ENCODE data around the gene SCARB1.

SCARB1 gene

GRCh38 chr12:124837958-124838803, 25.5 kb downstream of the SCARB1 start:
- peak; percentile 99 for DNase-seq (ENCODE audit: low read depth)
- no peak overlapping the region for H3K4me3 ChIP-seq (ENCODE audit: control insufficient read depth, low read depth, low read length)
- no peak for TF ChIP-seq CTCF (conservative IDR thresholded peaks at IDR 0.05; ENCODE audit: control insufficient read depth, insufficient read depth, low read depth, low read length)

DNA sequence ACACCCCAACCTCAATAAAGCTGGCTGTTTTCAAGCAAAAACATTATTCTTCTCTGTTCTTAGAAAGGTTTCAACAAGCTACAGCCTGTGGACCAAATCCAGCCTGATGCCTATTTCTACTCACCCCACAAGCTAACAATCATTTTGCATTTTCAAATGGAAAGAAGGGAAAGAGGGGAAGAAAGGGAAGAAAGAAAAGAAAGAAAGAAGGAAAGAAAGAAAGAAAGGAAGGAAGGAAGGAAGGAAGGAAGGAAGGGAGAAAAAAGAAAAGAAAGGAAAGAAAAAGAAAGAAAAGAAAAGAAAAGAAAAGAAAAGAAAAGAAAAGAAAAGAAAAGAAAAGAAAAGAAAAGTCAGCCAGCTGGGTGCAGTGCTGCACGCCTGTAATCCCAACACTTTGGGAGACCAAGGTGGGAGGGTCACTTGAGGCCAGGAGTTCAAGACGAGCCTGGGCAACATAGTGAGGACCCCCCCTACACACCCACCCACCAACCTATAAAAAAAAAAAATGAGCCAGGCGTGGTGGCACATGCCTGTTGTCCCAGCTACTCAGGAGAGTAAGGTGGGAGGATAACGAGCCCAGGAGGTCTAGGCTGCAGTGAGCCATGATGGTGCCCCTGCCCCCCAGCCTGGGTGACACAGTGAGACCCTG, 26.3 kb downstream of the SCARB1 start:
- no peak for DNase-seq (ENCODE audit: low read depth)
- no peak for TF ChIP-seq CTCF (conservative IDR thresholded peaks at IDR 0.05; ENCODE audit: control insufficient read depth, insufficient read depth, low read depth, low read length)
- no peak overlapping the region for H3K4me3 ChIP-seq (ENCODE audit: control insufficient read depth, low read depth, low read length)

- DNase-seq (ENCODE audit: low read depth) = no peak
- TF ChIP-seq CTCF (conservative IDR thresholded peaks at IDR 0.05; ENCODE audit: control insufficient read depth, insufficient read depth, low read depth, low read length) = no peak
- no peak overlapping the region for H3K4me3 ChIP-seq (ENCODE audit: control insufficient read depth, low read depth, low read length)
These were observed 26.9 kb downstream of the SCARB1 start for GRCh38 chr12:124836759-124837158.

DNA sequence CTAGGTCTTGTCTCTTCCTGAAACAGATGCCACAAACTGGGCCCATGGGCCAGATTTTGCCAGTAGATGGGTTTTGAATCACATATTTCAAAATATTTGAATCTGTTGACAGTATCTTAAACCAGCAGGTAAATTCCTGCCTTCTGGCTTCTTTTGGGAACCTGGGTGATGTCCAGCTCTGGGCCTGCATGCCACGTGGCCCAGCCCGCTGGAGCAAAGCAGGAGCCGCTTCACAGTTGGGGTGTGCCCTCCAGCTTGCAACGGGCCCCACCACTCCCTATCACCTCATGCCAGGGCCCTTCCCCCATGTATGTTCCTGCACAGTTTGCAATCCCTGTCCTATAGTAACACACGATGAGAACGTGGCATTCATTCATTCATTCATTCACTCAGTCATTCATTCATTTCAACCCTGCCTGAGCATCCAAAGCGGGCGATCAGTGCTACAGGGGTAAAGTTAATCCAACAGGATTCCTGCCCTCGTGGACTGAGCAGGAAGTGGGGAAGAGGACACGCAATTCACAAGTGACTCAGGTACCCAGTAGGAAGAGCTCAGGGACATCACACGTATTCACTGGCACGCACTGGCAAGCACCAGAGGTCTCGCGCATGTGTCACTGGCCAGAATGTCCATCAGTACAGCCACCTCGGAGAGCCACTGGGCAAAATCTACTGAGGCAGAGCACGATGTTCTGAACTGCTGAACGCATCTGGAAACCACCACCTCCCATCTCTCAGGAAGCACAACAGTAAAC, 27.8 kb downstream of the SCARB1 start:
- no peak overlapping the region for H3K4me3 ChIP-seq (ENCODE audit: control insufficient read depth, low read depth, low read length)
- DNase-seq (ENCODE audit: low read depth) = no peak
- TF ChIP-seq CTCF (conservative IDR thresholded peaks at IDR 0.05; ENCODE audit: control insufficient read depth, insufficient read depth, low read depth, low read length) = no peak

DNA sequence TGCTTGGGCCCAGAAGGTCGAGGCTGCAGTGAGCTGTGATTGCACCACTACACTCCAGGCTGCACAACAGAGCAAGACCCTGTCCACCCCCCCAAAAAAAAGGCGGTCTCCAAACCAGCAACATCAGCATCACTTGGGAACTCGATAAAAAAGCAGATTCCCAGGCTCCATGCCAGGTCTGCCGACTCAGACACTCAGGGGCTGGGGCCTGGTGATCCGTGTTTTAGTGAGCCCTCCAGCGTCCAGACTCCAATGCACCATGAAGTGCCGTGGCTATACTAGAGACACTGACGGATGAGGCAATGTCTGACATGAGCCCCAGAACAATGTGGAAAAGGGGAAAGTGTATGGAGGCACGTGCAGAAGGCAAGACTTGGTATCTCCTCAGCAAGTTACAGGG, 28.8 kb downstream of the SCARB1 start:
- no peak overlapping the region for H3K4me3 ChIP-seq (ENCODE audit: control insufficient read depth, low read depth, low read length)
- no peak for TF ChIP-seq CTCF (conservative IDR thresholded peaks at IDR 0.05; ENCODE audit: control insufficient read depth, insufficient read depth, low read depth, low read length)
- DNase-seq (ENCODE audit: low read depth) = no peak

DNA sequence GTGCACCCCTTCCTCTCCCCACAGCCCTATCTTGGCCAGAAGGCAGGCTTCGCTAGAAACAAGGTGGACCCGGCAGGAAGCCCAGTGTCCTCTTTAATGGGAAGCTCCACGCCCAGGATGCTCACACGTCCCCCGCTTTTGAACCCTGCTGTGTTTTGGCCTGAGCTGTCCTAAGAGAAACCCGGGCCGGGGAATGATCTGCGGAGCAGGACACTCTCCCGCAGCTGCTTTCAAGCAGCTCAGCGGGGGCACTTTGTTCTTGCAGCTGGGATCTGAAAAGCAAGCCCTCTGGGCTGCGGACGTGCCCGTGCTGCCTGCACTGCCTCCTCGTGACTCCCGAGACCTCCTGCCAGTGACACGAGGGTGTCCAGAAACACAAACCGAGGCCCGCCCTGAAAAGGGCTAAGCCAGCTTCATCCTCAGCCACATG, 30.0 kb downstream of the SCARB1 start:
- H3K4me3 ChIP-seq (ENCODE audit: control insufficient read depth, low read depth, low read length) = no peak overlapping the region
- DNase-seq (ENCODE audit: low read depth) = no peak
- no peak for TF ChIP-seq CTCF (conservative IDR thresholded peaks at IDR 0.05; ENCODE audit: control insufficient read depth, insufficient read depth, low read depth, low read length)

Data from fibroblast of mammary gland (primary cell).